Breast epithelium (tissue), 3 donors: ENCODE measurements around the gene BMI1.

Experiments used
- CTCF ChIP-seq, 3 donors: fragments of 450-650 bp; IDR thresholded peaks; one replicate each; pipeline ENCODE4 v1.5.1; 2016 to 2017; ENCODE audit warnings: antibody characterized with exemption in 3 of 3, mild to moderate bottlenecking in 3 of 3, moderate library complexity in 3 of 3
- POLR2A ChIP-seq: fragments of 450-650 bp; IDR thresholded peaks from one replicate; pipeline ENCODE4 v1.6.1; 2016; ENCODE audit warnings: antibody characterized with exemption, mild to moderate bottlenecking, moderate library complexity
- POLR2AphosphoS5 ChIP-seq, 3 donors: sonication (generic); formaldehyde crosslinking; IDR thresholded peaks; one replicate each; pipeline ENCODE4 v1.6.1; 2017; ENCODE audit warnings: antibody characterized with exemption in 3 of 3

GRCh38 chr10:22321924-22322640, 1.2 kb downstream of the BMI1 start:
- TF ChIP-seq CTCF (IDR thresholded peaks at IDR 0.05) (no peak), POLR2A (no peak), POLR2AphosphoS5 (IDR thresholded peaks at IDR 0.05) (no peak)
